Activated CD8-positive, alpha-beta memory T cell treated with anti-CD3 and anti-CD28 coated beads, Interleukin-2, amount 50 U/mL, for 1 hour (primary cell): ENCODE measurements around the gene SDHA.

ENCODE experiments used
- DNase-seq: peaks from one replicate; pipeline ENCODE4 v3.0.0-alpha.2; 2020; ENCODE audit errors: extremely low read depth

SDHA gene

GRCh38 chr5:217494-218456, at the start of gene SDHA, which contains the start of gene CCDC127:
TSS of gene SDHA (plus strand) at chr5:218320. CDS start at chr5:218356, 36 bp downstream.
TSS of gene CCDC127 (minus strand) at chr5:218153. CDS start at chr5:216849, 1,304 bp downstream.
- DNase-seq, result peak; percentile 91

- DNase-seq, result no peak
Measured at GRCh38 chr5:169071-169727, 48.9 kb upstream of the SDHA start.

- DNase-seq, result no peak
Measured at GRCh38 chr5:169728-170094, 48.4 kb upstream of the SDHA start.

GRCh38 chr5:170971-171800, 46.9 kb upstream of the SDHA start:
- no peak for DNase-seq

- no peak for DNase-seq
Measured at GRCh38 chr5:171801-172331, 46.3 kb upstream of the SDHA start.

GRCh38 chr5:172421-172820, 45.7 kb upstream of the SDHA start:
- no peak for DNase-seq

- no peak for DNase-seq
Measured at GRCh38 chr5:172841-173251, 45.3 kb upstream of the SDHA start.

- DNase-seq, result no peak
Measured at GRCh38 chr5:173392-174290, 44.5 kb upstream of the SDHA start.

- DNase-seq, result no peak
Measured at GRCh38 chr5:174291-174600, 43.9 kb upstream of the SDHA start.

GRCh38 chr5:174876-175465, 43.1 kb upstream of the SDHA start:
- no peak for DNase-seq

- DNase-seq, result no peak
Measured at GRCh38 chr5:176296-176823, 41.8 kb upstream of the SDHA start.

GRCh38 chr5:178110-178509, 40.0 kb upstream of the SDHA start:
- DNase-seq, result no peak

- no peak for DNase-seq
Measured at GRCh38 chr5:179401-179800, 38.7 kb upstream of the SDHA start.

GRCh38 chr5:180286-180918, 37.7 kb upstream of the SDHA start:
- DNase-seq, result no peak

- no peak for DNase-seq
Measured at GRCh38 chr5:181160-181559, 37.0 kb upstream of the SDHA start.

GRCh38 chr5:181566-181965, 36.6 kb upstream of the SDHA start:
- no peak for DNase-seq

- DNase-seq, result no peak
Measured at GRCh38 chr5:182126-182525, 36.0 kb upstream of the SDHA start.

- DNase-seq, result no peak
Measured at GRCh38 chr5:184471-184870, 33.6 kb upstream of the SDHA start.

GRCh38 chr5:185095-186070, 32.7 kb upstream of the SDHA start:
- no peak for DNase-seq
